GM20431 (cell line): ENCODE data around the gene YIF1B.
"Not testable (repeated sequence)": the region's sequence is repeated elsewhere in the genome, so short reads cannot be mapped to it uniquely, and the experiment has no call there.

Experiments
- in situ Hi-C: fragments of 300-500 bp; cut with MseI, MboI; formaldehyde crosslinking; loops from one replicate; pipeline ENCODE4 v1.15.0; 2020; ENCODE audit warnings: low sequenced_read_pairs; ENCODE audit not compliant: unreplicated experiment

YIF1B gene

GRCh38 chr19:38315657-38316476, at the start of gene YIF1B:
Gene YIF1B (minus strand): TSS chr19:38315947. CDS start chr19:38315917, 30 bp downstream.
- in situ Hi-C loops: no loop called here

GRCh38 chr19:38362946-38363688, 47.4 kb upstream of the YIF1B start:
- in situ Hi-C loops: not testable (repeated sequence)

- in situ Hi-C loops: no loop called here
Measured at GRCh38 chr19:38362076-38362945, 46.6 kb upstream of the YIF1B start.

GRCh38 chr19:38361633-38362075, 45.9 kb upstream of the YIF1B start:
- in situ Hi-C loops: no loop called here

GRCh38 chr19:38360839-38361631, 45.3 kb upstream of the YIF1B start:
- in situ Hi-C loops: no loop called here

- in situ Hi-C loops: no loop called here
Measured at GRCh38 chr19:38360351-38360750, 44.6 kb upstream of the YIF1B start.

- in situ Hi-C loops: no loop called here
Measured at GRCh38 chr19:38359242-38360021, 43.7 kb upstream of the YIF1B start.

- in situ Hi-C loops: no loop called here
Measured at GRCh38 chr19:38358071-38358470, 42.3 kb upstream of the YIF1B start.

- in situ Hi-C loops: no loop called here
Measured at GRCh38 chr19:38355728-38356725, 40.3 kb upstream of the YIF1B start.

- in situ Hi-C loops: no loop called here
Measured at GRCh38 chr19:38352611-38353010, 36.9 kb upstream of the YIF1B start.

- in situ Hi-C loops: no loop called here
Measured at GRCh38 chr19:38351865-38352395, 36.2 kb upstream of the YIF1B start.

GRCh38 chr19:38350883-38351282, 35.1 kb upstream of the YIF1B start:
- in situ Hi-C loops: no loop called here

- in situ Hi-C loops: no loop called here
Measured at GRCh38 chr19:38346837-38347236, 31.1 kb upstream of the YIF1B start.

GRCh38 chr19:38340927-38341326, 25.2 kb upstream of the YIF1B start:
- in situ Hi-C loops: no loop called here

- in situ Hi-C loops: loop anchor here (10.0 kb wide), 1 partner anchor 94 kb away; no protein-coding TSS in a partner anchor
Measured at GRCh38 chr19:38339011-38339410, 23.3 kb upstream of the YIF1B start.

GRCh38 chr19:38337360-38337653, 21.6 kb upstream of the YIF1B start:
- in situ Hi-C loops: loop anchor here (10.0 kb wide), 1 partner anchor 93 kb away; no protein-coding TSS in a partner anchor

GRCh38 chr19:38336638-38337359, 21.1 kb upstream of the YIF1B start:
- in situ Hi-C loops: loop anchor here (10.0 kb wide), 1 partner anchor 92 kb away; no protein-coding TSS in a partner anchor
